Nephron (organoid): ENCODE data around the gene SMARCAL1.

ENCODE experiments used
- H3K27ac Mint-ChIP-seq, 3 experiments: 2 replicates each; pipeline ENCODE4 v1.8.0; 2020; ENCODE audit warnings: mixed read lengths in 3 of 3, mild to moderate bottlenecking in 2 of 3, moderate library complexity in 1 of 3
- H3K27me3 Mint-ChIP-seq: 2 replicates; pipeline ENCODE4 v1.8.0; 2021; ENCODE audit warnings: low read depth, mild to moderate bottlenecking, moderate library complexity, mixed read lengths
- H3K36me3 Mint-ChIP-seq: 2 replicates; pipeline ENCODE4 v1.8.0; 2020; ENCODE audit warnings: low read depth, mixed read lengths
- H3K4me1 Mint-ChIP-seq: 2 replicates; pipeline ENCODE4 v1.8.0; 2020; ENCODE audit warnings: mixed read lengths
- H3K4me3 Mint-ChIP-seq, 3 experiments: 2 replicates each; pipeline ENCODE4 v1.8.0; 2020; ENCODE audit warnings: mild to moderate bottlenecking in 3 of 3, mixed read lengths in 3 of 3, moderate library complexity in 2 of 3
- H3K9me3 Mint-ChIP-seq: 2 replicates; pipeline ENCODE4 v1.8.0; 2020; ENCODE audit warnings: mixed read lengths
- CTCF ChIP-seq, 3 experiments: fragments of 200-600 bp; sonication (generic); IDR thresholded peaks; one replicate each; pipeline ENCODE4 v1.5.0; 2021; ENCODE audit warnings: antibody characterized with exemption in 3 of 3; ENCODE audit not compliant: unreplicated experiment in 3 of 3

SMARCAL1 gene

DNA sequence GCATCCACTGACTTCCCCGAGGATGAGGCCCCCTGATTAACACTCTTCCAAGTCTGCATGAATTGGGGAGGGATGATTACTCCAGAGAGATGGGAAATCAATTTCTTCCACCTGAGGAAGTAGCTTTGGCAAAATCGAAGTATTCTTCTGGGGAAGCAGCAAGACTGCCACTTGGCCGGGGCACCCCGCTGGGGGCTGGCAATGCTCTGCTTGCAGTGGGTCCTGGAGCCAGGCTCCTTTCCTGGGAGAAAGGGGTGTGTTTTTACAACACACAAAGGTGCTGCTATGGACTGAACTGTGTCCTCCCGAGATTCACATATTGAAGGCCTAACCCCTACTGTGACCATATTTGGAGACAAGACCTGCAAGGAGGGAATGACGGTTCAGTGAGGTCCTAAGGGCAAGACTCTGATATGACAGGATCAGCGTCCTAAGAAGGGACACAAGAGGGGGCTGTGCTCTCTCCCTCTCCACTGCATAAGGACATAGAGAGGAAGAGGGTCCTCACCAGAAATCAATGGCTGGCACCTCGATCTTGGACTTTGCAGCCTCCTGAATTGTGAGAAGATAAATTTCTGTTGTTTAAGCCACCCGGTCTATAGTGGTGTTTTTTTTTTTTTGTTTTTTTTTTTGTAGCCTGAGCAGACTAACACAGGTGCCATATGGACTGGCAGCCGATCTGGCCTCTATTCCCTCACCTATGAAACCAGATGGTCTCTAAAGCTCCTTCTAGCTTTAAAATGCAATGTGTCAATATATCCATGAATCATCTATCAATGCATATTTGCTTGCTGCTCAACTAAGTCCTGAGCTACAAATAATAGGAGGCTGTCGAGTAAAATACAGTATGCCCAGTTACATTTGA, 3.6 kb upstream of the SMARCAL1 start:
- Mint-ChIP-seq H3K4me1 (peaks cover 9% of the 10 kb centered on the region), H3K4me3 (no peak overlapping the region), H3K36me3 (no peaks in the 10 kb centered on the region)

DNA sequence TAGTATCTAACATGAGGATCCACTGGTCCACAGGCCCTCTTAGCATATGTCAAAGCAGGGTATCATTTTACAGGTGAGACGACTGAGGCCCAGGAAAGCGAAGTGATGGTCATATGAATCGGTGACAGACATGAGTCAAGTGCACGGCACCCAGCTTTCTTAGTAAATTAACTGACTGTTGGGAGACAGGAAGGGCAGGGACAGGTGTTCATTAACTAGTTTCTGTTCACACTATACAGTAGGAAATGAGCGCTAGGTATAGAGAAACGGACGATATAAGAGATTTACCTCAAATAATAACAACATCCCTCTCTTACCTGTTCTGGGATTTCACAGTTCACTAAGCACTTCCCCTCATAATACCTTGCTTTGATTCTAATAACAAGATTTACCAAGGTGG, 1.7 kb upstream of the SMARCAL1 start:
- TF ChIP-seq CTCF (IDR thresholded peaks at IDR 0.05; ENCODE audit: unreplicated experiment in 3 of 3), result no peak
- H3K4me3 Mint-ChIP-seq, result peak overlapping the region; percentile 15 to 42 (median 19)
- H3K27ac Mint-ChIP-seq, result no peak overlapping the region
- H3K9me3 Mint-ChIP-seq, result no peaks in the 10 kb centered on the region
- peaks cover 14% of the 10 kb centered on the region for H3K27me3 Mint-ChIP-seq
- H3K36me3 Mint-ChIP-seq, result peaks cover 5% of the 10 kb centered on the region
- peaks cover 12% of the 10 kb centered on the region for H3K4me1 Mint-ChIP-seq

More for the DNA sequence above, 3.6 kb upstream of the SMARCAL1 start:
- no peak for TF ChIP-seq CTCF (IDR thresholded peaks at IDR 0.05; ENCODE audit: unreplicated experiment in 3 of 3)
- Mint-ChIP-seq H3K9me3 (no peaks in the 10 kb centered on the region), H3K27ac (no peak overlapping the region), H3K27me3 (peaks cover 17% of the 10 kb centered on the region)

GRCh38 chr2:216413882-216414281, 1.6 kb downstream of the SMARCAL1 start:
- Mint-ChIP-seq H3K4me1 (peaks cover 24% of the 10 kb centered on the region), H3K27me3 (no peaks in the 10 kb centered on the region), H3K4me3 (peak overlapping the region; percentile 93 to 100 (median 99)), H3K27ac (peak overlapping the region; percentile 43 to 100 (median 98)), H3K9me3 (no peaks in the 10 kb centered on the region), H3K36me3 (peaks cover 33% of the 10 kb centered on the region)
- no peak for TF ChIP-seq CTCF (IDR thresholded peaks at IDR 0.05; ENCODE audit: unreplicated experiment in 3 of 3)

DNA sequence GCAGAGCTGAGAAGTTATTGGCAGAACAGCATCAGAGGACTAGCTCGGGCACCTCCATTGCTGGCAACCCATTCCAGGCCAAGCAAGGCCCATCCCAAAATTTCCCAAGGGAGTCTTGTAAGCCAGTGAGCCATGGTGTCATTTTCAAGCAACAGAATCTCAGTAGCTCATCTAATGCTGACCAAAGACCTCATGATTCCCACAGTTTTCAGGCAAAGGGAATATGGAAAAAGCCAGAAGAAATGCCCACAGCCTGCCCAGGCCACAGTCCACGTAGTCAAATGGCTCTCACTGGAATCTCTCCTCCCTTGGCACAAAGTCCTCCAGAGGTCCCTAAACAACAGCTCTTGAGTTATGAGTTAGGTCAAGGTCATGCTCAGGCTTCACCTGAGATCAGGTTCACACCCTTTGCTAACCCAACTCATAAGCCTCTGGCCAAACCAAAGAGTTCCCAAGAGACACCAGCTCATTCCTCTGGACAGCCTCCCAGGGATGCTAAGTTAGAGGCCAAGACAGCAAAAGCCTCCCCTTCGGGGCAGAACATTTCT, 2.6 kb downstream of the SMARCAL1 start:
- Mint-ChIP-seq H3K27ac (no peak overlapping the region), H3K4me1 (peaks cover 24% of the 10 kb centered on the region), H3K9me3 (no peaks in the 10 kb centered on the region), H3K36me3 (peaks cover 43% of the 10 kb centered on the region), H3K4me3 (no peak overlapping the region), H3K27me3 (no peaks in the 10 kb centered on the region)
- no peak for TF ChIP-seq CTCF (IDR thresholded peaks at IDR 0.05; ENCODE audit: unreplicated experiment in 3 of 3)

DNA sequence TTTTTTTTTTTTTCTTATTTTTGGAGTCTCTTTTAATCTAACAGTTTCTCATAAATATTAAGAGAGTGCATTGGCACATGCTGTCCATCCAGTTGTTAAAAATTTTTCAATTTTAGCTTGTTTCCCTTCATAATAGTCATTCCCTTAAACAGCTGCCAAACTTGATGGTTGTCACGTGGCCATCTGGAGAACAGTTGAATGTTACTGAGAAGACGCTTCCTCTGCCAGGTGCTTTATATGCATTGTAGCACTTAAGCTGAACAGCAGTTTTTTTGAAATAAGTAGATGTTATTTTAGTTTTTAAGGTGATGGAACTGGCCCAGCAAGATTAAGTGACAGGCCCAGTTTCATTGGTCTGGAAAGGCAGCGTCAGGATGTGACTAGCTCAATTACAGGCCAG, 3.3 kb downstream of the SMARCAL1 start:
- Mint-ChIP-seq H3K4me1 (peaks cover 24% of the 10 kb centered on the region), H3K27me3 (no peaks in the 10 kb centered on the region), H3K9me3 (no peaks in the 10 kb centered on the region), H3K27ac (no peak overlapping the region), H3K4me3 (peak overlapping the region in 1 of 3 experiments; percentile 59), H3K36me3 (peaks cover 50% of the 10 kb centered on the region)
- TF ChIP-seq CTCF (IDR thresholded peaks at IDR 0.05; ENCODE audit: unreplicated experiment in 3 of 3), result no peak
